ENCODE data around the gene RNF166. TPM values are rescaled to one million over a fixed set of nuclear protein-coding genes. Genes with fewer than 3 reads are reported as not detected.

The RNF166 gene
- total RNA-seq, 1 experiment from 2014 or later = 33.3 TPM

- Mint-ChIP-seq H3K4me3 (ENCODE audit: low read depth, unreplicated experiment) (no peak overlapping the region), H3K9me3 (ENCODE audit: low read depth, unreplicated experiment) (no peaks in the 10 kb centered on the region), H3K27me3 (ENCODE audit: unreplicated experiment) (no peaks in the 10 kb centered on the region), H3K27ac (ENCODE audit: unreplicated experiment) (no peak overlapping the region), H3K36me3 (ENCODE audit: insufficient read depth, unreplicated experiment) (peaks cover 98% of the 10 kb centered on the region), H3K4me1 (ENCODE audit: low read depth, unreplicated experiment) (peaks cover 25% of the 10 kb centered on the region)
- CTCF ChIA-PET = no interaction called here
- intact Hi-C loops (cut with micrococcal nuclease; ENCODE audit: unreplicated experiment) = no loop called here
- no peak for TF ChIP-seq CTCF (IDR thresholded peaks at IDR 0.05; ENCODE audit: unreplicated experiment)
- DNase-seq = no peak
- BruUV-seq (replicated peaks) = no TSS peak
Observed at GRCh38 chr16:88652762-88653063, 53.5 kb downstream of the RNF166 start.

- no peak overlapping the region for H3K27ac Mint-ChIP-seq (ENCODE audit: unreplicated experiment)
- peaks cover 25% of the 10 kb centered on the region for H3K4me1 Mint-ChIP-seq (ENCODE audit: low read depth, unreplicated experiment)
- no peak for TF ChIP-seq CTCF (IDR thresholded peaks at IDR 0.05; ENCODE audit: unreplicated experiment)
- H3K9me3 Mint-ChIP-seq (ENCODE audit: low read depth, unreplicated experiment) = no peaks in the 10 kb centered on the region
- peaks cover 98% of the 10 kb centered on the region for H3K36me3 Mint-ChIP-seq (ENCODE audit: insufficient read depth, unreplicated experiment)
- H3K4me3 Mint-ChIP-seq (ENCODE audit: low read depth, unreplicated experiment) = peak overlapping the region; percentile 91
- CTCF ChIA-PET = interaction anchor here (0.6 kb wide), 1 partner anchor 67 kb away, joined by 3 read pairs; no protein-coding TSS in a partner anchor
- BruUV-seq (replicated peaks) = no TSS peak
- DNase-seq = no peak
- H3K27me3 Mint-ChIP-seq (ENCODE audit: unreplicated experiment) = no peaks in the 10 kb centered on the region
- intact Hi-C loops (cut with micrococcal nuclease; ENCODE audit: unreplicated experiment) = no loop called here
Observed at GRCh38 chr16:88651989-88652761, 54.0 kb downstream of the RNF166 start.

GRCh38 chr16:88651276-88651988 lies 54.8 kb downstream of the RNF166 start:
- Mint-ChIP-seq H3K27me3 (ENCODE audit: unreplicated experiment) (no peaks in the 10 kb centered on the region), H3K4me1 (ENCODE audit: low read depth, unreplicated experiment) (peaks cover 25% of the 10 kb centered on the region), H3K9me3 (ENCODE audit: low read depth, unreplicated experiment) (no peaks in the 10 kb centered on the region), H3K36me3 (ENCODE audit: insufficient read depth, unreplicated experiment) (peaks cover 98% of the 10 kb centered on the region), H3K4me3 (ENCODE audit: low read depth, unreplicated experiment) (peak overlapping the region; percentile 91), H3K27ac (ENCODE audit: unreplicated experiment) (peak overlapping the region; percentile 87)
- no peak for TF ChIP-seq CTCF (IDR thresholded peaks at IDR 0.05; ENCODE audit: unreplicated experiment)
- intact Hi-C loops (cut with micrococcal nuclease; ENCODE audit: unreplicated experiment) = no loop called here
- DNase-seq = peak; percentile 85
- CTCF ChIA-PET = interaction anchor here (0.6 to 1.3 kb wide), 2 partner anchors 13 to 66 kb away, joined by 3 read pairs; no protein-coding TSS in a partner anchor
- BruUV-seq (replicated peaks) = TSS peak; percentile 93

GRCh38 chr16:88650749-88651275 lies 55.4 kb downstream of the RNF166 start, which contains the start of gene CYBA:
Gene CYBA (minus strand): TSS chr16:88651053. CDS start chr16:88651013, 40 bp downstream.
- TF ChIP-seq CTCF (IDR thresholded peaks at IDR 0.05; ENCODE audit: unreplicated experiment) = no peak
- CTCF ChIA-PET = interaction anchor here (1.3 kb wide), 1 partner anchor 12 kb away, joined by 3 read pairs; no protein-coding TSS in a partner anchor
- no TSS peak for BruUV-seq (replicated peaks)
- intact Hi-C loops (cut with micrococcal nuclease; ENCODE audit: unreplicated experiment) = no loop called here
- peaks cover 98% of the 10 kb centered on the region for H3K36me3 Mint-ChIP-seq (ENCODE audit: insufficient read depth, unreplicated experiment)
- H3K4me1 Mint-ChIP-seq (ENCODE audit: low read depth, unreplicated experiment) = peaks cover 25% of the 10 kb centered on the region
- H3K9me3 Mint-ChIP-seq (ENCODE audit: low read depth, unreplicated experiment) = no peaks in the 10 kb centered on the region
- DNase-seq = peak; percentile 95
- peak within 1 kb of the TSS; percentile 91 for H3K4me3 Mint-ChIP-seq (ENCODE audit: low read depth, unreplicated experiment)
- no peaks in the 10 kb centered on the region for H3K27me3 Mint-ChIP-seq (ENCODE audit: unreplicated experiment)
- peak within 1 kb of the TSS; percentile 87 for H3K27ac Mint-ChIP-seq (ENCODE audit: unreplicated experiment)
